Kidney epithelial cell (primary cell): Measurements from ENCODE around the gene UBE3C. TPM values are rescaled to one million over a fixed set of nuclear protein-coding genes. Genes with fewer than 3 reads are reported as not detected.
"Not testable (repeated sequence)": the region's sequence is repeated elsewhere in the genome, so short reads cannot be mapped to it uniquely, and the experiment has no call there.

Experiments
- DNase-seq: peaks from one replicate; pipeline ENCODE4 v3.0.0-alpha.2; 2010; ENCODE audit warnings: low read depth
- H3K27me3 ChIP-seq: 2 replicates; pipeline ENCODE4 v1.6.0; 2011; ENCODE audit warnings: low read length; ENCODE audit not compliant: control insufficient read depth, insufficient read depth
- H3K36me3 ChIP-seq: 2 replicates; pipeline ENCODE4 v1.5.1; 2011; ENCODE audit warnings: low read length; ENCODE audit not compliant: control insufficient read depth, insufficient read depth
- H3K4me3 ChIP-seq: 2 replicates; pipeline ENCODE4 v1.5.1; 2011; ENCODE audit warnings: low read depth, mild to moderate bottlenecking, control low read depth, low read length
- total RNA-seq: library from RNA; depleted of rRNA; stranded (reverse); fragments of >200 nt; gene quantifications from 2 replicates; pipeline ENCODE4 v1.2.3, GENCODE V29; 2015
- TF ChIP-seq, protein P1 (sequence below): IDR thresholded peaks from 2 replicates; pipeline ENCODE4 v1.5.1; 2011; ENCODE audit warnings: mild to moderate bottlenecking, moderate library complexity, low read length, control low read depth, inconsistent platforms; ENCODE audit not compliant: insufficient read depth, poor library complexity, severe bottlenecking

UBE3C gene
- total RNA-seq, 1 donor from 2014 or later = 76.9 TPM

DNA sequence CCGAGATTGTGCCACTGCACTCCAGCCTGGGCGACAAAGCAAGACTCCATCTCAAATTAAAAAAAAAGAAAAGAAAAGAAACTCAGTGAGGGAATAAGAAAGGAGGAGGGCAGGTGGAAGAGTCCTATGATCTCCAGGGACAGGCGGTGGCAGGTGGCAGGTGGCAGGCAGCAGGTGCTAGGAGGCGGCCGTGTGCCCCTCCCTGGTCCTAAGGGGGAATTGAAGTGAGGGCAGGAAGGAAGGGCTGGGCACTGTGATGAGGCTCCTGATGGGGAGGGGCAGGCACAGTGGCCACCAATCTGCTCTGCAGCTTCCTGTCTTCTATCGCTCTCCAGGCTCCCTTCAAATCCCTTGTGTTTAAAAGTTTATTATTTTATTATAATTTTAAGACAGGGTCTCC, 41.2 kb upstream of the UBE3C start:
- TF ChIP-seq, protein P1, sequence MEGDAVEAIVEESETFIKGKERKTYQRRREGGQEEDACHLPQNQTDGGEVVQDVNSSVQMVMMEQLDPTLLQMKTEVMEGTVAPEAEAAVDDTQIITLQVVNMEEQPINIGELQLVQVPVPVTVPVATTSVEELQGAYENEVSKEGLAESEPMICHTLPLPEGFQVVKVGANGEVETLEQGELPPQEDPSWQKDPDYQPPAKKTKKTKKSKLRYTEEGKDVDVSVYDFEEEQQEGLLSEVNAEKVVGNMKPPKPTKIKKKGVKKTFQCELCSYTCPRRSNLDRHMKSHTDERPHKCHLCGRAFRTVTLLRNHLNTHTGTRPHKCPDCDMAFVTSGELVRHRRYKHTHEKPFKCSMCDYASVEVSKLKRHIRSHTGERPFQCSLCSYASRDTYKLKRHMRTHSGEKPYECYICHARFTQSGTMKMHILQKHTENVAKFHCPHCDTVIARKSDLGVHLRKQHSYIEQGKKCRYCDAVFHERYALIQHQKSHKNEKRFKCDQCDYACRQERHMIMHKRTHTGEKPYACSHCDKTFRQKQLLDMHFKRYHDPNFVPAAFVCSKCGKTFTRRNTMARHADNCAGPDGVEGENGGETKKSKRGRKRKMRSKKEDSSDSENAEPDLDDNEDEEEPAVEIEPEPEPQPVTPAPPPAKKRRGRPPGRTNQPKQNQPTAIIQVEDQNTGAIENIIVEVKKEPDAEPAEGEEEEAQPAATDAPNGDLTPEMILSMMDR = no peak
- H3K4me3 ChIP-seq = no peak overlapping the region
- no peaks in the 10 kb centered on the region for H3K36me3 ChIP-seq
- no peak for DNase-seq
- peaks cover 12% of the 10 kb centered on the region for H3K27me3 ChIP-seq

DNA sequence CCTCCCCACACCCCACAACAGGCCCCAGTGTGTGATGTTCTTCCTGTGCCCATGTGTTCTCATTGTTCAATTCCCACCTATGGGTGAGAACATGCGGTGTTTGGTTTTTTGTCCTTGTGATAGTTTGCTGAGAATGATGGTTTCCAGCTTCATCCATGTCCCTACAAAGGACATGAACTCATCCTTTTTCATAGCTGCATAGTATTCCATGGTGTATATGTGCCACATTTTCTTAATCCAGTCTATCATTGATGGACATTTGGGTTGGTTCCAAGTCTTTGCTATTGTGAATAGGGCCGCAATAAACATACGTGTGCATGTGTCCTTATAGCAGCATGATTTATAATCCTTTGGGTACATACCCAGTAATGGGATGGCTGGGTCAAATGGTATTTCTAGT, 38.7 kb upstream of the UBE3C start:
- not testable (repeated sequence) for H3K36me3 ChIP-seq, H3K4me3 ChIP-seq, DNase-seq
- peaks cover 12% of the 10 kb centered on the region for H3K27me3 ChIP-seq

DNA sequence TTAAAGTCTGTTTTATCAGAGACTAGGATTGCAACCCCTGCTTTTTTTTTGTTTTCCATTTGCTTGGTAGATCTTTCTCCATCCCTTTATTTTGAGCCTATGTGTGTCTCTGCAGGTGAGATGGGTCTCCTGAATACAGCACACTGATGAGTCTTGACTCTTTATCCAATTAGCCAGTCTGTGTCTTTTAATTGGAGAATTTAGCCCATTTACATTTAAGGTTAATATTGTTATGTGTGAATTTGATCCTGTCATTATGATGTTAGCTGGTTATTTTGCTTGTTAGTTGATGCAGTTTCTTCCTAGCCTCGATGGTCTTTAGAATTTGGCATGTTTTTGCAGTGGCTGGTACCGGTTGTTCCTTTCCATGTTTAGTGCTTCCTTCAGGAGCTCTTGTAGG, 35.1 kb upstream of the UBE3C start:
- not testable (repeated sequence) for H3K4me3 ChIP-seq, H3K36me3 ChIP-seq, DNase-seq, H3K27me3 ChIP-seq

DNA sequence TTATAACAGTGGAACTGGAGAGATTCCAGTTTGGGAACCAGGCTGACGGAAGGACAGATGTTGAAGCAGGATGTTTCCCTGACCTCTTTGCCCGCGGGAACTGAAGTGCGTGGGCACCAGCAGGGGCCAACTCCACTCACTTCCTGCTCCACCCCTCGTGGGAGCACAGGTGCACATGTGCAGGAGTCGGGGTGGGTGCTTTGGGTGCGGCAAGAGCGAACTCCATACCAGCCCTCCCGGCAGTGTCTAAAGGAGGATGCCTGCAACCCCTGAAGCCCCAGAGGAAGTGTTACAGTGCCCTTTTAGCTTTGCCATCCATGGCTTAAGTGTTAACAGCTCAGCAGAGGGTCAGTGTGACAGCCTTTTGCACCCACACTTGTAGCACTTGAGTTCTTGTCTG, 27.4 kb upstream of the UBE3C start:
- H3K4me3 ChIP-seq = no peak overlapping the region
- DNase-seq = no peak
- H3K27me3 ChIP-seq = no peaks in the 10 kb centered on the region
- no peaks in the 10 kb centered on the region for H3K36me3 ChIP-seq
- TF ChIP-seq, protein P1 = no peak

DNA sequence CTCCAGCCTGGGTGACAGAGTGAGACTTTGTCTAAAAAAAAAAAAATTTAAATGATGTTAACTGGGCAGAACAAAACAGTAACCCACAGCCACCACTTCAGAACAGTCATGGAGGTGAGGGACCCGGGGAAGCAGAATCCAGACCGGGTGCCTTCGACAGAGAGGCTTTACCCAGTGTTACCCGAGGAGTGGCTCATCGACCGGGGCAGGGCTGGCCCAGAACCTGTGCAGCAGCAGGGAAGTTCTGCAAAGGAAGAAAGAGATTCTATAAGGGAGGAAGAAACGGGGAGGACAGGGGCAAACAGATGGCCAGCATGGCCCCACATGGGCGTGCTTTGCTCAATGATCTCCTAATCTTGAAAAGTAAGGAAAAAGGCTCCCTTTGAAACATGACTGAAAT, 26.0 kb upstream of the UBE3C start:
- DNase-seq = no peak
- TF ChIP-seq, protein P1 = no peak
- H3K27me3 ChIP-seq = no peaks in the 10 kb centered on the region
- no peak overlapping the region for H3K4me3 ChIP-seq
- no peaks in the 10 kb centered on the region for H3K36me3 ChIP-seq

DNA sequence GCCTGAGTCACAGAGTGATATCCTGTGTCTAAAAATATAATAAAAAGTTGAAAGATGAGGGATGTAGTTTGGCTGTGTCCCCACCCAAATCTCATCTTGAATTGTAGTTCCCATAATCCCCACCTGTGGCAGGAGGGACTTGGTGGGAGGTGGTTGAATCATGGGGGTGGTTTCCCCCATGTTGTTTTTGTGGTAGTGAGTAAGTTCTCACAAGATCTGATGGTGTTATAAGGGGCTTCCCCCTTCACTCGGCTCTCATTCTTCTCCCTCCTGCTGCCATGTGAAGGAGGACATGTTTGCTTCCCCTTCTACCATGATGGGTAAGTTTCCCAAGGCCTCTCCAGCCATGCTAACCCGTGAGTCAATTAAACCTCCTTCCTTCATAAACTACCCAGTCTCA, 25.1 kb upstream of the UBE3C start:
- DNase-seq = no peak
- TF ChIP-seq, protein P1 = no peak
- Histone ChIP-seq H3K4me3 (no peak overlapping the region), H3K27me3 (no peaks in the 10 kb centered on the region), H3K36me3 (no peaks in the 10 kb centered on the region)

DNA sequence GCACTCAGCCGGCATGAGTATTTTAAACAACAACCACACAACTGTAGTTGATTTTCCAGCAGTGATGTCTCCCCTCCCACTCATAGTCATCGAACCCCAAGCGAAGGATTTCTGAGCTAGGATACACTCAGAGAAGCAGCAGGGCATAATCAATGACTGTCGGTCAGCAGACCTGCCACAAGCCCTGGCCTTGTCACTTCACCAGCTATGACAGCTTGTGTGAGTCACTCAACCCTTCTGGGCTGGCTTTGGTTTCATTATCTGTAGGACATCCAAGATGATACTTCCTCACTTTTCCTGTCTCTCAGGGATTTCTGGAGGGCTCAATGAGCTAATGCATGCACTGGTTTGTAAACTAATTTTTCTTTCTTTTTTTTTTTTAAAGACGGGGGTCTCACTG, 22.0 kb upstream of the UBE3C start:
- H3K36me3 ChIP-seq = no peaks in the 10 kb centered on the region
- H3K4me3 ChIP-seq = no peak overlapping the region
- no peak for DNase-seq
- H3K27me3 ChIP-seq = no peaks in the 10 kb centered on the region
- TF ChIP-seq, protein P1 = no peak
